GM19099 (cell line): ENCODE data around the gene DCLK3.
A peak's percentile ranks its signal among the peaks of the same experiment; 100 is the strongest.

Experiments
- POLR2A ChIP-seq: IDR thresholded peaks from 3 replicates; pipeline ENCODE4 v1.6.1; 2011; ENCODE audit warnings: low read depth; ENCODE audit not compliant: insufficient read length; ENCODE audit errors: extremely low read depth

The DCLK3 gene

GRCh38 chr3:36786921-36787890 lies 22.9 kb upstream of the DCLK3 start:
- TF ChIP-seq POLR2A = no peak

- no peak for TF ChIP-seq POLR2A
These were observed 19.8 kb upstream of the DCLK3 start for GRCh38 chr3:36784138-36784635.

- TF ChIP-seq POLR2A = peak; percentile 29
These were observed 13.3 kb upstream of the DCLK3 start for GRCh38 chr3:36777424-36778218.

- TF ChIP-seq POLR2A = no peak
These were observed 12.1 kb upstream of the DCLK3 start for GRCh38 chr3:36776436-36776835.

GRCh38 chr3:36774052-36774451 lies 9.7 kb upstream of the DCLK3 start:
- TF ChIP-seq POLR2A = no peak

- no peak for TF ChIP-seq POLR2A
These were observed 7.6 kb upstream of the DCLK3 start for GRCh38 chr3:36771931-36772330.

GRCh38 chr3:36769926-36770325 lies 5.6 kb upstream of the DCLK3 start:
- no peak for TF ChIP-seq POLR2A

GRCh38 chr3:36765104-36765503 lies 751 bp upstream of the DCLK3 start:
- no peak for TF ChIP-seq POLR2A

- no peak for TF ChIP-seq POLR2A
These were observed 318 bp upstream of the DCLK3 start for GRCh38 chr3:36764704-36765038.

- no peak for TF ChIP-seq POLR2A
These were observed 1.2 kb downstream of the DCLK3 start for GRCh38 chr3:36762918-36763849.

GRCh38 chr3:36761779-36762178 lies 2.6 kb downstream of the DCLK3 start:
- TF ChIP-seq POLR2A = no peak

GRCh38 chr3:36756269-36756668 lies 8.1 kb downstream of the DCLK3 start:
- no peak for TF ChIP-seq POLR2A

- TF ChIP-seq POLR2A = no peak
These were observed 13.0 kb downstream of the DCLK3 start for GRCh38 chr3:36751326-36751725.

- no peak for TF ChIP-seq POLR2A
These were observed 13.6 kb downstream of the DCLK3 start for GRCh38 chr3:36750737-36751136.

- no peak for TF ChIP-seq POLR2A
These were observed 19.6 kb downstream of the DCLK3 start for GRCh38 chr3:36744763-36745162.
